ENCODE data around the gene NEK6. TPM values are rescaled to one million over a fixed set of nuclear protein-coding genes. Genes with fewer than 3 reads are reported as not detected.

NEK6 gene
- total and polyA plus RNA-seq, 2 of the 8 experiments (the other 6 are each of a cell fraction or from before 2014, with no cell fraction given), result 17.7 to 19.7 TPM

- TF ChIP-seq CHD7 (IDR thresholded peaks at IDR 0.05; ENCODE audit: insufficient replicate concordance, low read length), result no peak
- no peak for TF ChIP-seq POLR2AphosphoS5 (IDR thresholded peaks at IDR 0.05; ENCODE audit: low read depth, low read length)
- TF ChIP-seq ASH2L (IDR thresholded peaks at IDR 0.05; ENCODE audit: low read length), result no peak
Measured at GRCh38 chr9:124279531-124280175, 21.9 kb downstream of the NEK6 start (continued).

Measured in H1 (cell line).